Suppressor macrophage treated with lipopolysaccharide for 1 hour (primary cell): Measurements from ENCODE around the gene CHRNG.
A peak's percentile ranks its signal among the peaks of the same experiment; 100 is the strongest.

Source experiments
- DNase-seq, 3 donors: peaks; one replicate each; pipeline ENCODE4 v3.0.0-alpha.2; 2020 to 2022

The CHRNG gene

GRCh38 chr2:232505856-232506255 is 33.6 kb upstream of the CHRNG start:
- DNase-seq: no peak

GRCh38 chr2:232506709-232507108 is 32.8 kb upstream of the CHRNG start:
- no peak for DNase-seq

- no peak for DNase-seq
These were observed 31.2 kb upstream of the CHRNG start for GRCh38 chr2:232508251-232508650.

GRCh38 chr2:232511336-232511890 is 28.1 kb upstream of the CHRNG start:
- DNase-seq: no peak

- DNase-seq: no peak
These were observed 26.9 kb upstream of the CHRNG start for GRCh38 chr2:232512602-232513001.

GRCh38 chr2:232513353-232513752 is 26.1 kb upstream of the CHRNG start:
- DNase-seq: no peak

- DNase-seq: peak in 1 of 3 donors; percentile 6
These were observed 23.9 kb upstream of the CHRNG start for GRCh38 chr2:232515639-232516038.

GRCh38 chr2:232516551-232516950 is 22.9 kb upstream of the CHRNG start:
- no peak for DNase-seq

GRCh38 chr2:232518844-232519243 is 20.6 kb upstream of the CHRNG start:
- no peak for DNase-seq

GRCh38 chr2:232519581-232520438 is 19.7 kb upstream of the CHRNG start, which contains the start of gene PRSS56:
TSS of gene PRSS56 (plus strand) at chr2:232520388. CDS start at chr2:232520599, 211 bp downstream.
- no peak for DNase-seq

- DNase-seq: no peak
These were observed 19.0 kb upstream of the CHRNG start for GRCh38 chr2:232520489-232520888.

GRCh38 chr2:232521098-232521497 is 18.4 kb upstream of the CHRNG start:
- no peak for DNase-seq

GRCh38 chr2:232521959-232522622 is 17.4 kb upstream of the CHRNG start:
- DNase-seq: peak; percentile 54 to 86 (median 72)

- DNase-seq: no peak
These were observed 16.7 kb upstream of the CHRNG start for GRCh38 chr2:232522623-232523401.

- no peak for DNase-seq
These were observed 16.1 kb upstream of the CHRNG start for GRCh38 chr2:232523402-232523681.

GRCh38 chr2:232523682-232524597 is 15.6 kb upstream of the CHRNG start:
- DNase-seq: peak; percentile 45 to 61 (median 50)

GRCh38 chr2:232524771-232525170 is 14.7 kb upstream of the CHRNG start:
- DNase-seq: no peak

GRCh38 chr2:232525199-232525598 is 14.3 kb upstream of the CHRNG start:
- DNase-seq: no peak

GRCh38 chr2:232525791-232526371 is 13.6 kb upstream of the CHRNG start, which contains the start of gene CHRND:
TSS of gene CHRND (plus strand) at chr2:232526160. CDS start at chr2:232526216, 56 bp downstream.
- DNase-seq: peak; percentile 24 to 55 (median 25)

GRCh38 chr2:232526372-232526941 is 13.0 kb upstream of the CHRNG start:
- DNase-seq: no peak

- DNase-seq: no peak
These were observed 11.5 kb upstream of the CHRNG start for GRCh38 chr2:232527905-232528470.
